ENCODE results near the gene EZR. TPM values are rescaled to one million over a fixed set of nuclear protein-coding genes. Genes with fewer than 3 reads are reported as not detected.

Gene EZR
- total and polyA plus RNA-seq, 2 of the 13 experiments (the other 11 are each of a cell fraction or from before 2014, with no cell fraction given): 34.7 to 60.3 TPM

DNA sequence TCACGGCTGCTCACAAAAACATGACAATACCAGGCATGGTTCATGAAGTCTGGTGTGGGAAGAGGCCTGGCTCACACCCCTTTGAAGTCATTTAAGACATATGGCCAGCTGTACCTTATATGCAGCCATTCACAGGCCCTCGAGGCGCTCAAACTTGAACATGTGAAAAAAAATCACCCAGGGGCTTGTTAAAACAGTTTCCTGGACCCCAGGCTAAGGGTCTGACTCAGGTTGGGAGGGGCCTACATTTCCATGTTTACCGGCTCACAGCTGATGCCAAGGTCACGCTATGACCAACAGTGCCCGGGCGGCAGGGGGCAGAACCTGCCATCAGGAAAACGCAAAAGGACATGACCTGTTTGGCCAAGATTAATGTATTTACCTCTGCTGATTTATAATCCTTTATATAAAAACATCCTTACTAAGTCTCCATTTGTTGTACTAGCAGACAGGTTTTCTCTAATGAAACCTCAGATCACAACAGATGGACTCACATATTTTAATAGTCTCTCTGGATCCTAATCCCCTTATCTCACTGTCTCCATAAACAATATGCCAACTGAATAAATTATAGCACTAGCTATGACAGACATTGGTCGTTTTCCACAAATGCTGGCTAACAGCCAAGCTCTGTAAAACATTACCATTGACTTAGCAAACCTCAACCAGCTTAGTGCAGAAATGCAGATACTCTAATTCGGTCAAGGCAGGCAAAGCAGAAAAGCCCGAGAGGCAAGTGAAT is 19.9 kb downstream of the EZR start (continued):
- TF ChIP-seq, protein P1, sequence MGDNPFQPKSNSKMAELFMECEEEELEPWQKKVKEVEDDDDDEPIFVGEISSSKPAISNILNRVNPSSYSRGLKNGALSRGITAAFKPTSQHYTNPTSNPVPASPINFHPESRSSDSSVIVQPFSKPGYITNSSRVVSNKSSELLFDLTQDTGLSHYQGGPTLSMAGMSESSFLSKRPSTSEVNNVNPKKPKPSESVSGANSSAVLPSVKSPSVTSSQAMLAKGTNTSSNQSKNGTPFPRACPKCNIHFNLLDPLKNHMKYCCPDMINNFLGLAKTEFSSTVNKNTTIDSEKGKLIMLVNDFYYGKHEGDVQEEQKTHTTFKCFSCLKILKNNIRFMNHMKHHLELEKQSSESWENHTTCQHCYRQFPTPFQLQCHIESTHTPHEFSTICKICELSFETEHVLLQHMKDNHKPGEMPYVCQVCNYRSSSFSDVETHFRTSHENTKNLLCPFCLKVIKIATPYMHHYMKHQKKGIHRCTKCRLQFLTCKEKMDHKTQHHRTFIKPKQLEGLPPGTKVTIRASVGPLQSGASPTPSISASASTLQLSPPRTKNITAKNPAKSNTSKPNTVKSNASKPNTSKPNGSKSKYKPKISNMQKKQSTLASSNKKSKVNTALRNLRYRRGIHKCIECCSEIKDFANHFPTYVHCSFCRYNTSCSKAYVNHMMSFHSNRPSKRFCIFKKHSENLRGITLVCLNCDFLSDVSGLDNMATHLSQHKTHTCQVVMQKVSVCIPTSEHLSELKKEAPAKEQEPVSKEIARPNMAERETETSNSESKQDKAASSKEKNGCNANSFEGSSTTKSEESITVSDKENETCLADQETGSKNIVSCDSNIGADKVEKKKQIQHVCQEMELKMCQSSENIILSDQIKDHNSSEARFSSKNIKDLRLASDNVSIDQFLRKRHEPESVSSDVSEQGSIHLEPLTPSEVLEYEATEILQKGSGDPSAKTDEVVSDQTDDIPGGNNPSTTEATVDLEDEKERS (CRISPR knock-in tag; IDR thresholded peaks at IDR 0.05): no peak
- TF ChIP-seq KDM6A (CRISPR knock-in tag; IDR thresholded peaks at IDR 0.05; ENCODE audit: low read depth): no peak
- TF ChIP-seq GFI1 (CRISPR knock-in tag; IDR thresholded peaks at IDR 0.05; ENCODE audit: borderline replicate concordance): no peak
- TF ChIP-seq KDM5A (IDR thresholded peaks at IDR 0.05; ENCODE audit: borderline replicate concordance, low read length): no peak
- peak; percentile 74 for TF ChIP-seq HNF4A (CRISPR knock-in tag; IDR thresholded peaks at IDR 0.05)
- no peak for TF ChIP-seq SOX13 (IDR thresholded peaks at IDR 0.05)
- peak in 1 of 2 experiments; percentile 31; a peak in 1 of 4 replicates for TF ChIP-seq SOX13 (CRISPR knock-in tag; conservative IDR thresholded peaks at IDR 0.05 in 1 of 2, IDR thresholded peaks at IDR 0.05 in 1 of 2)
- no peak for TF ChIP-seq TRIM24 (CRISPR knock-in tag; IDR thresholded peaks at IDR 0.05)
- TF ChIP-seq, protein P2, sequence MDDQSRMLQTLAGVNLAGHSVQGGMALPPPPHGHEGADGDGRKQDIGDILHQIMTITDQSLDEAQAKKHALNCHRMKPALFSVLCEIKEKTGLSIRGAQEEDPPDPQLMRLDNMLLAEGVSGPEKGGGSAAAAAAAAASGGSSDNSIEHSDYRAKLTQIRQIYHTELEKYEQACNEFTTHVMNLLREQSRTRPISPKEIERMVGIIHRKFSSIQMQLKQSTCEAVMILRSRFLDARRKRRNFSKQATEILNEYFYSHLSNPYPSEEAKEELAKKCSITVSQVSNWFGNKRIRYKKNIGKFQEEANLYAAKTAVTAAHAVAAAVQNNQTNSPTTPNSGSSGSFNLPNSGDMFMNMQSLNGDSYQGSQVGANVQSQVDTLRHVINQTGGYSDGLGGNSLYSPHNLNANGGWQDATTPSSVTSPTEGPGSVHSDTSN (CRISPR knock-in tag; IDR thresholded peaks at IDR 0.05; ENCODE audit: borderline replicate concordance): no peak
- TF ChIP-seq CHD4 (IDR thresholded peaks at IDR 0.05; ENCODE audit: borderline replicate concordance, low read length): 0 out of 2 replicates have a peak, but pooled peaks have one; percentile 78
- TF ChIP-seq CCAR2 (optimal IDR thresholded peaks at IDR 0.05; ENCODE audit: low read depth, low read length): no peak
- TF ChIP-seq ZNF430 (CRISPR knock-in tag; IDR thresholded peaks at IDR 0.05): no peak
- peak; percentile 73 for TF ChIP-seq GATAD2A (CRISPR knock-in tag; IDR thresholded peaks at IDR 0.05)
- no peak for TF ChIP-seq REPIN1 (CRISPR knock-in tag; IDR thresholded peaks at IDR 0.05; ENCODE audit: borderline replicate concordance, low read depth)
- TF ChIP-seq MED8 (CRISPR knock-in tag; IDR thresholded peaks at IDR 0.05; ENCODE audit: insufficient replicate concordance): no peak
- TF ChIP-seq, protein P3, sequence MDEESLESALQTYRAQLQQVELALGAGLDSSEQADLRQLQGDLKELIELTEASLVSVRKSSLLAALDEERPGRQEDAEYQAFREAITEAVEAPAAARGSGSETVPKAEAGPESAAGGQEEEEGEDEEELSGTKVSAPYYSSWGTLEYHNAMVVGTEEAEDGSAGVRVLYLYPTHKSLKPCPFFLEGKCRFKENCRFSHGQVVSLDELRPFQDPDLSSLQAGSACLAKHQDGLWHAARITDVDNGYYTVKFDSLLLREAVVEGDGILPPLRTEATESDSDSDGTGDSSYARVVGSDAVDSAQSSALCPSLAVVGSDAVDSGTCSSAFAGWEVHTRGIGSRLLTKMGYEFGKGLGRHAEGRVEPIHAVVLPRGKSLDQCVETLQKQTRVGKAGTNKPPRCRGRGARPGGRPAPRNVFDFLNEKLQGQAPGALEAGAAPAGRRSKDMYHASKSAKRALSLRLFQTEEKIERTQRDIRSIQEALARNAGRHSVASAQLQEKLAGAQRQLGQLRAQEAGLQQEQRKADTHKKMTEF (CRISPR knock-in tag; IDR thresholded peaks at IDR 0.05): peak; percentile 42; the same call in 1 of the 2 replicates
- no peak for TF ChIP-seq NFKBIZ (CRISPR knock-in tag; IDR thresholded peaks at IDR 0.05)
- 0 out of 2 replicates have a peak, but pooled peaks have one; percentile 30 for TF ChIP-seq HIVEP1 (CRISPR knock-in tag; IDR thresholded peaks at IDR 0.05)
- TF ChIP-seq GABPB1 (CRISPR knock-in tag; IDR thresholded peaks at IDR 0.05): peak; percentile 35
- TF ChIP-seq ZIK1 (CRISPR knock-in tag; IDR thresholded peaks at IDR 0.05; ENCODE audit: borderline replicate concordance, low read depth): no peak
- TF ChIP-seq FOXC1 (CRISPR knock-in tag; IDR thresholded peaks at IDR 0.05; ENCODE audit: borderline replicate concordance): peak; percentile 72; the same call in 1 of the 2 replicates
- no peak for TF ChIP-seq ZEB1 (IDR thresholded peaks at IDR 0.05; ENCODE audit: insufficient replicate concordance, low read depth)
- TF ChIP-seq ATF1 (CRISPR knock-in tag; IDR thresholded peaks at IDR 0.05): no peak
- TF ChIP-seq KDM1A (CRISPR knock-in tag; IDR thresholded peaks at IDR 0.05): 0 out of 2 replicates have a peak, but pooled peaks have one; percentile 21
- TF ChIP-seq ZNF605 (CRISPR knock-in tag; IDR thresholded peaks at IDR 0.05): no peak
- no peak for TF ChIP-seq PITX1 (CRISPR knock-in tag; IDR thresholded peaks at IDR 0.05)
